ENCODE data around the gene FDXACB1.

Gene FDXACB1

GRCh38 chr11:111878849-111879636, at the start of gene FDXACB1, which contains the start of gene CFAP68:
Gene FDXACB1, minus strand, starts transcription at chr11:111879165. Its CDS starts 33 bp downstream, at chr11:111879132.
Gene CFAP68, plus strand, starts transcription at chr11:111879541. Its CDS starts 20 bp downstream, at chr11:111879561.
- DNase-seq = peak; percentile 98

GRCh38 chr11:111926505-111927391, 47.8 kb upstream of the FDXACB1 start:
- DNase-seq = peak; percentile 95

DNA sequence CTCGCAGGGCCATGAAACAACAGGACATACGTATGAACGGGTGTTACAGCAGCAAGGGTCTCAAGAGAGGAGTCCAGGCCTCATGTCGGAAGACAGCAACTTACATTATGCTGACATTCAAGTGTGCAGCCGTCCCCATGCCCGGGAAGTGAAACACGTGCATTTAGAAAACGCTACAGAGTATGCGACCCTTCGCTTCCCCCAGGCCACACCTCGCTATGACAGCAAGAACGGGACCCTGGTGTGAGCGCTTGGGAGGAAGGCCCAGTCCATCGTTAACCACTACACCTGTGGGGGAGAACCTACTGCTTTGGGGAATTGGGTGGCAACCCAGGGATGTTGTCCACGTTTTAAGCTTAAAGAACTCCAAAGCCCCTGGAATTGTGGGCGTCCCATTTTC, 47.0 kb upstream of the FDXACB1 start:
- DNase-seq = no peak

DNA sequence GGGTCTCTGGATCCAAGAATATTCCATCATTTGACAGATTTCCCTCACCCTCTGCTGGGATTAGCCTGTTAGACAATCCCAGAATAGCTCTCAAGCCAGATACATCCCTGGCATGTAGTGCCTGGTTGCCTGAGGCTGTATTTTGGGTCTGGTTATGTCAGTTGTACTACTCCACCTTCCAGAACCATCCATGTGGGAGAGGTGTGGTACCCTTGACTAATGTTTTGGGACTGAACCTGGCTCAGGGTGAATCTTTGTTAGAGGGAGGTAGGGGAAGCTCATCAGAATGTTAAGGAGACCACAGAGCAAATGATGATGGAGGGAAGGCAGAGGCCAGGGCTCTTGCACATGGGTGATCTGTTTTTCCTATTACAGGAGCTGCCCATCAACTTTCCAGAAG, 45.0 kb upstream of the FDXACB1 start:
- DNase-seq = no peak

DNA sequence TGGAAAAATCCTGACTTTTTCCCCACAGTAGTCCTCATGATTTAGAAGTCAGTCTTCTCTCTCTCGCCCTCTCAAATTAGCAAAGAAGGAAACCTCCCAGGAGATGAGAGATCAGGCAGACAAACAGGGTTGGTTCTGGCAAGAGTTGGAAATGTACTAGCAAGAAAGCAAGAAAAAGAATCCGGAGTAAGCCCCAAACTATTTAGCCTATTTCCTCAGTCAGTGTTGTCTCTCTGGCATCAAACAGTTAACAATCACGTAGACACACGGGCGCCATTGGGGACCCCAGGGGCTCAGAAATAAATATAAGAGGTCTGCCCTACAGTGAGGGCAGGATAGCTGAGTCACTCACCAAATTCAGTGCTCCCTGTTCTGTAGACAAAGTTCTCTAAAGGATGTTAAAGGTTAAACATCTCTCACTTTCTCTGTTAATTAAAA, 44.4 kb upstream of the FDXACB1 start:
- no peak for DNase-seq

DNA sequence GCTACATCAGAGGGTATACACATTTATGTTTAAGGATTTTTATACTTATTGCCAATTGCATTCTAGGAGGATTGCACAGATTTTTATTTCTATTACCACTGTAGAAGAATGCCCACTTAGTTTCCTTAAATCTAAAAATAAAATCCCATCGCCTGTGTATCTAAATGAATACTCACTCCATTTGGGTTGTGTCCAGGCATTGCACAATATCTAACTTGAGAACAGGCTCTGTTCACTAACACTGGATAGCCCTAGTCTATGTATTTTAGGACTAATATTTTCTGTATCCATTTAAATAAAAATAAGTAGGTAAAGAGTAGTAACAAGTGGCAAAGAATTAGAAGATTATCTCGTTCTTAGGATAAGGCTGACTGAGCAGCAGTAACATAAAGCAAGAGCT, 43.8 kb upstream of the FDXACB1 start:
- DNase-seq = peak; percentile 40

DNA sequence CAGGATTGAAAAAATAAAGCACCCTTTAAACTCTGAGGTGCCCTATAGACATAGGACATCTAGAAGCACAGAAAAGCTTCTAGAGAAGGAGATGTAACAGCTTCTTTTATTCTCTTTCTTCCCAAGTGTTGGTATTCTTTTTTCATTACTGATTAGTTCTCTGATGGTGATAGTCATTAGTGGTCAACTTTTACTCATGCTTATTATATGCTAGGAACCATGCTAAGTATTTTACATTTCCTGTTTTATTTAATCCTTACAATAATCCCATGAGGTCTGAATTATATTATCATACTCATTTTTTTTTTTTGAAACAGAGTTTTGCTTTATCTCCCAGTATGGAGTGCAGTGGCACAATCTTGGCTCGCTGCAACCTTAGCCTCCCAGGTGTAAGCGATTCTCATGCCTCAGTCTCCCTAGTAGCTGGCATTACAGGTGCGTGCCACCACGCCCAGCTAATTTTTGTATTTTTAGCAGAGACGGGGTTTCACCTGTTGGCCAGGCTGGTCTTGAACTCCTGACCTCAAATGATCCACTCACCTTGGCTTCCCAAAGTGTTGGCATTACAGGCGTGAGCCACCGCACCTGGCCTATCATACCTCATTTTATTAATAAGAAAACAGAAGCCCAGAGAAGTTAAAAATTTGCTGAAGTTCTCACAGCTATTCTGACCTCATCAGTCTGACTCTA, 42.7 kb upstream of the FDXACB1 start:
- no peak for DNase-seq

DNA sequence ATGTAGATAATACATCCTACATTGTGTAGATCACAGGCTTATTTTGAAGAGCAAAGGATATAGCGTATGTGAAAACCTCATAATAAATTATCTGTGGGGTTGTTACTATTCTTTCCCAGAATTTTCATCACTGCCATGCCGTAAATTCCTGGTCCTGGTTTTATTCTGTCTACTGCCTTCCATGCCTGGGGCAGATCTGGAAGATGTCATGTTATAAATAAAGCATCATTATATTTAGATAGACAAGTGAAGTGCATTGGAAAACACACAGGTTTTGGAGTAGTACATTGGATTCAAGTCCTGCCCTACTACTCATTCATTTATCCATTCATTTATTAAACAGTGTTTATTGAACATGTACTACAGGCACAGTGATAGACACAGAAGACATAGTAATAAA, 41.9 kb upstream of the FDXACB1 start:
- no peak for DNase-seq

DNA sequence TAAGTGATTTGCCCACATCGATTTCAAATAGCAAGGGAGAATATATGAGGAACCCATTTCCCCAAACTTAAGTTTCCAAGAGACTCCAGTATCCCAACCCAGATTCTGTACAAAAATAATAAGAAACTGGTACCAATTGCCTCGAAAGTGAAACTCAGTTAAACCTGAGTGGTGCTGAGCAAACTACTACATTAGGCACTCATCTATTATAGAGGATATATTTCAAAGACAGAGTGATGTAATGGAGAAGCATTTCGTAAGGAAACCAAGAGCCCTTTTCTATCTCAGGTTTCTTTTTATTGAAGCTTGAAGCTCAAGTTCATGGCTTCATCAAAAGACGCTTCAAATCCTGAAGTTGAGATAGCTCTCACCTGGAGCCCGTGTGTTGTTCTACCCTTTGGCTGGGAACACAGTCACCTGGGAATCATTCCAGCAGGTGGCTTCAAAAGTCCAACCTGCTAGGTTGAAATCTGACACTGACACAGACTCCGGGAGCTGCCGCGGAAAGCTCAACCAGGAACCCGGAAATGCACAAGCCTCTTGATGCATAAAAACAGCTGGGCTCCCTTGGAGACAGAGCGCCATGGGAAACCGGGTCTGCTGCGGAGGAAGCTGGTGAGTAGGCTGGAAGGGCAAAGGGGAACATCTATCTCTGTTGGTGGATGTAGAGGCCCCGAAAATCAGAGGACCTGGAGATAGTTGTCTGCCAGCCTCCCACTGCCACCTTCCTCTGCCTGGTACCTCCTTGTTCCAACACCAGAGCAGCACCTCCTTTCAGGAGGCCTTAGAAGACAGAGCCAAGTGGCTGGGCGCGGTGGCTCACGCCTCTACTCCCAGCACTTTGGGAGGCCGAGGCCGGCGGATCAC, 39.7 kb upstream of the FDXACB1 start, which contains the start of gene C11orf52:
TSS of gene C11orf52 (plus strand) at position 524 of the 867 bp plus-strand sequence. CDS start at position 584, 60 bp downstream.
- peak; percentile 63 for DNase-seq

GRCh38 chr11:111917788-111918187, 38.8 kb upstream of the FDXACB1 start:
- DNase-seq = no peak

GRCh38 chr11:111917312-111917711, 38.3 kb upstream of the FDXACB1 start:
- DNase-seq = no peak

GRCh38 chr11:111916768-111917167, 37.8 kb upstream of the FDXACB1 start:
- DNase-seq = no peak

DNA sequence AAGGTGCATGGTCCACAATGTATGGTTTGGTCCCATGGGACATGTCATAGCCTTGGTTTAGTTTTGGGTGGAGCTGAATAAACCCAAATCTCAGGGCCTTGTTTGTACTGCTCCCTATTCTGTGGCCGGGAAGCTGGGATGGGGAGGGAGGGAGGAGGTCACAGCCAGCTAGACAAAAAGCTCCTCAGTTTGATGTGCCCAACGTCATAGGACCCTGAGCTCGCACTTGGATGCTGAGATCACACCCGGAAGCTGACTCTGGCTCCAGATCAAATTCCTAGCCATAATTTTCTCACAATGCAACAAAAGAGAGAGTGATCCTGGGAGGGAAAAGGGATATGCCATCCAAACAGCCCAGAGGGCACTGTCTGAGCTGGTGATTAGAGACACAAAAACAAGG, 35.0 kb upstream of the FDXACB1 start:
- DNase-seq = peak; percentile 46

GRCh38 chr11:111913031-111913861, 34.3 kb upstream of the FDXACB1 start:
- no peak for DNase-seq

DNA sequence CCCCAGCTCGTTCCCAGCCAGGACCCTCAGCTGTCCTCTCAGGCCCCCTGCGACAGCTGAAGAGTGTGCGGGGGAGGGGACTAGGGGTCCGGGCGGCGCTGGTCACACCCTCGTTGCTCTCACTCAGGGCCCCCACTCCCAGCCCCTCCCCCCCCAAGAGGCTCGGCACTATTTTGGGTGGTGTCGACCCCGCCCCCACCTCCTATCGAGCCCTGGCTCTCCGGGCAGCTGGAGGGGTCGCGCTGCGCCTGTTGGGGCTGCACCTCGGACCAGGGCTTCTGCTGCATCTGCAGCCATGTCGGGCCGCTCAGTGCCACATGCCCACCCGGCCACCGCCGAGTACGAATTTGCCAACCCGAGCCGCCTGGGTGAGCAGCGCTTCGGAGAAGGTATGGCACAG, 33.6 kb upstream of the FDXACB1 start, which contains the start of gene HSPB2:
TSS of gene HSPB2 (plus strand) at position 200 of the 400 bp plus-strand sequence. CDS start at position 296, 96 bp downstream.
- DNase-seq = no peak

DNA sequence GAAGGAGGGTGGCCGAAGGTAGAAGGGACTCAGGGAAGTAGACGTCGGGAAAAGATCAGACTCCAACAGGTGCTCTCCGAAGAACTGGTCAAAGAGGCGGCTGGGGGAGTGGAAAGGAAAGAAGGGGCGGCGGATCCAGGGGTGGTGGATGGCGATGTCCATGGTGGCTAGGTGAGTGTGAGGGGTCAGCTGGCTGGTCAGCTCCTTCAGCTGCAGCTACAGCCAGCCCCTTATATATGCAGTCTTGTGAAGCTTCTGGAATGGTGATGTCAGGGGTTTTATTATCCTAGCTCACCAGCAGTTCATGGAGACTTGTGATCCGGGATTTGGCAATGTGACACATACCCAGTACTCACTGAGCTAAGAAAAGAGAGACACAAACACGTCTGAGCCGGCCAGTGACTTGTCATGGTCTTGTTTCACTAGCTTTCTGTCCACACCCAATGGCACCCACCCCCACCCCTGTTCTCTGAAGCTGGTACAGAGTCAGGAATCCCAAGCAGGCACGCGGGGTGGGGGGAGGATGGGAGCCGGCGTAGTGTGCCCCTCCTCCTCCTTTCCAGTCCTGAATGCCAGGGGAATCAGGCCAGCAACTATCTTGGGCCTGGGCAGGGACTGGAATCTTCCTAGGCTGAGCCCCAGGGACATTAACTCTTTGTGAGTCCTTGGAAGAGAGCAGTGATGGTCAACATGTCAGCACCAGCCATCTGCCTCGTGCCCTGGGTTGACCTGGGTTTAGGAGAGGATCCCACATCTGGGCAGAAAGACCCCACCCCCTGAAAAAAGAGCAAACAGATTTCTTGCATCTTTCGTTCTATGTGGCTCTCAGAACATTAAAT, 32.8 kb upstream of the FDXACB1 start, which contains the start of gene CRYAB:
TSS of gene CRYAB (minus strand) at position 208 of the 839 bp plus-strand sequence. CDS start at position 162, 46 bp downstream.
- DNase-seq = peak; percentile 87

- no peak for DNase-seq
Measured at GRCh38 chr11:111910676-111911562, 32.0 kb upstream of the FDXACB1 start.

- no peak for DNase-seq
Measured at GRCh38 chr11:111909378-111909777, 30.4 kb upstream of the FDXACB1 start.

Measured in kidney glomerular epithelial cell (primary cell).